ENCODE results near the gene CROCC2. TPM values are rescaled to one million over a fixed set of nuclear protein-coding genes. Genes with fewer than 3 reads are reported as not detected.

Gene CROCC2
- total and polyA plus RNA-seq, 2 of the 13 experiments (the other 11 are each of a cell fraction or from before 2014, with no cell fraction given) = not detected

DNA sequence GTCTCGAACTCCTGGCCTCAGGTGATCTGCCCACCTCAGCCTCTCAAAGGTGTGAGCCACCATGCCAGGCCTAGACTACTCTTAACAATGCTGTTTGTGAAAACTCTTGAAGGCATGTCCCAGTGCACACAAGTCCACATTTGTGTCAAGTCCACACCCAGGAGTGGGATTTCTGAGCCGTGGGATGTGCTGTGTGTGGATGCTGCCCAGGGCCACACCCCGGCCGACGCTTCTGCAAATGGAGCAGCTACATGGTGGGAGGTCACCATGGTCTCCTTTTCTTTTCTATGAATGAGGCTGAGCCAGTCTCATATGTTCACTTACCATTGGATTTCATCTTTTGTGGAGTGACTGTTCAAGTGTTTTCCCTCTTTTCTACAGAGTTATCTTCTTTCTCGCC, 108.1 kb downstream of the CROCC2 start:
- DNase-seq (ENCODE audit: low spot score) = no peak
- peaks cover 15% of the 10 kb centered on the region for H3K4me1 ChIP-seq (ENCODE audit: insufficient read depth, low read length)
- no peaks in the 10 kb centered on the region for H3K36me3 ChIP-seq (replicated peaks in 1 of 2; ENCODE audit: control insufficient read depth in 1 of 2, insufficient read depth in 2 of 2, low read length in 2 of 2)
- H3K79me2 ChIP-seq (ENCODE audit: insufficient read depth, low read length) = no peaks in the 10 kb centered on the region
- no TSS peak for BruUV-seq (replicated peaks)
- H3K4me2 ChIP-seq (ENCODE audit: low read depth, low read length) = no peak overlapping the region
- CTCF ChIA-PET (ENCODE audit: low intra/inter-chr PET ratio, low total read pairs) = no interaction called here
- H4K20me1 ChIP-seq (ENCODE audit: insufficient read depth, low read length) = no peaks in the 10 kb centered on the region
- no peak overlapping the region for H3K4me3 ChIP-seq (replicated peaks in 1 of 3; ENCODE audit: insufficient read depth in 1 of 3, low read depth in 2 of 3, low read length in 3 of 3)
- in situ Hi-C loops (cut with HindIII; ENCODE audit: extremely low pct_ligation_motif_present, low pct_unique_long_range_greater_than_20kb) = no loop called here
- no peak for ATAC-seq
- 74% methylated on average over 6 of the region's 6 CpGs for WGBS (ENCODE audit: low lambda C conversion rate)
- FAIRE-seq = no peak
- peaks cover 0 to 22% of the 10 kb centered on the region in 2 experiments; a peak in 2 of 5 replicates for H3K27me3 ChIP-seq (ENCODE audit: control insufficient read depth in 1 of 2, insufficient read depth in 2 of 2, low read length in 2 of 2)
- intact Hi-C loops (cut with micrococcal nuclease; ENCODE audit: unreplicated experiment) = loop anchor here (5.0 kb wide), 1 partner anchor 288 kb away; no protein-coding TSS in a partner anchor
- no peaks in the 10 kb centered on the region for H3K9me3 ChIP-seq (ENCODE audit: low read length)
- no peak overlapping the region for H3K27ac ChIP-seq (ENCODE audit: extremely low read length, insufficient read depth, low read length)
- no peak overlapping the region for H3K9ac ChIP-seq (ENCODE audit: insufficient read depth, low read depth, low read length)
- POLR2A ChIA-PET = no interaction called here
- H2AFZ ChIP-seq (ENCODE audit: low read length) = no peak overlapping the region
- TF ChIP-seq, protein P1, sequence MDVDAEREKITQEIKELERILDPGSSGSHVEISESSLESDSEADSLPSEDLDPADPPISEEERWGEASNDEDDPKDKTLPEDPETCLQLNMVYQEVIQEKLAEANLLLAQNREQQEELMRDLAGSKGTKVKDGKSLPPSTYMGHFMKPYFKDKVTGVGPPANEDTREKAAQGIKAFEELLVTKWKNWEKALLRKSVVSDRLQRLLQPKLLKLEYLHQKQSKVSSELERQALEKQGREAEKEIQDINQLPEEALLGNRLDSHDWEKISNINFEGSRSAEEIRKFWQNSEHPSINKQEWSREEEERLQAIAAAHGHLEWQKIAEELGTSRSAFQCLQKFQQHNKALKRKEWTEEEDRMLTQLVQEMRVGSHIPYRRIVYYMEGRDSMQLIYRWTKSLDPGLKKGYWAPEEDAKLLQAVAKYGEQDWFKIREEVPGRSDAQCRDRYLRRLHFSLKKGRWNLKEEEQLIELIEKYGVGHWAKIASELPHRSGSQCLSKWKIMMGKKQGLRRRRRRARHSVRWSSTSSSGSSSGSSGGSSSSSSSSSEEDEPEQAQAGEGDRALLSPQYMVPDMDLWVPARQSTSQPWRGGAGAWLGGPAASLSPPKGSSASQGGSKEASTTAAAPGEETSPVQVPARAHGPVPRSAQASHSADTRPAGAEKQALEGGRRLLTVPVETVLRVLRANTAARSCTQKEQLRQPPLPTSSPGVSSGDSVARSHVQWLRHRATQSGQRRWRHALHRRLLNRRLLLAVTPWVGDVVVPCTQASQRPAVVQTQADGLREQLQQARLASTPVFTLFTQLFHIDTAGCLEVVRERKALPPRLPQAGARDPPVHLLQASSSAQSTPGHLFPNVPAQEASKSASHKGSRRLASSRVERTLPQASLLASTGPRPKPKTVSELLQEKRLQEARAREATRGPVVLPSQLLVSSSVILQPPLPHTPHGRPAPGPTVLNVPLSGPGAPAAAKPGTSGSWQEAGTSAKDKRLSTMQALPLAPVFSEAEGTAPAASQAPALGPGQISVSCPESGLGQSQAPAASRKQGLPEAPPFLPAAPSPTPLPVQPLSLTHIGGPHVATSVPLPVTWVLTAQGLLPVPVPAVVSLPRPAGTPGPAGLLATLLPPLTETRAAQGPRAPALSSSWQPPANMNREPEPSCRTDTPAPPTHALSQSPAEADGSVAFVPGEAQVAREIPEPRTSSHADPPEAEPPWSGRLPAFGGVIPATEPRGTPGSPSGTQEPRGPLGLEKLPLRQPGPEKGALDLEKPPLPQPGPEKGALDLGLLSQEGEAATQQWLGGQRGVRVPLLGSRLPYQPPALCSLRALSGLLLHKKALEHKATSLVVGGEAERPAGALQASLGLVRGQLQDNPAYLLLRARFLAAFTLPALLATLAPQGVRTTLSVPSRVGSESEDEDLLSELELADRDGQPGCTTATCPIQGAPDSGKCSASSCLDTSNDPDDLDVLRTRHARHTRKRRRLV (CRISPR knock-in tag; IDR thresholded peaks at IDR 0.05) = no peak
- TF ChIP-seq HOXD1 (CRISPR knock-in tag; IDR thresholded peaks at IDR 0.05) = no peak

DNA sequence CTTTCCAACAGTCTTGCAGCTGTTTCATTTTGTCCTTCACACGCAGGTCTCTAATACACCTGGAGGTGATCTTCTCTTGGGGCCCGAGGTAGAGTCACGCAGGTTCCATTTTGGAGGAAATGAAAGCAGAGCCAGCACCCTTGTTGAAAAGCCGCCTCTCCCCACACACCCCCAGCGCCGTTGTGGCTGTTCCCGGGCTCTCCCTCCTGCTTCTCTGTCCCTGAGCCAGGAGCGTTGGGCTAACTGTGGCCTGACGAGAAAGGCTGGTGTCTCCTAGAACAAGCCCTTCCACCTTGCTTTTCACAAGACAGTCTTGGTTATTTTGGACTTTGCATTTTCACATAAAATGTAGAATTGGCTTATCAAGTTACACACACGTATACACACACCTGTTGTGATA, 108.6 kb downstream of the CROCC2 start:
- ChIA-PET CTCF (ENCODE audit: low intra/inter-chr PET ratio, low total read pairs) (no interaction called here), POLR2A (no interaction called here)
- no TSS peak for BruUV-seq (replicated peaks)
- H3K79me2 ChIP-seq (ENCODE audit: insufficient read depth, low read length) = no peaks in the 10 kb centered on the region
- no peak overlapping the region for H3K4me2 ChIP-seq (ENCODE audit: low read depth, low read length)
- H3K27me3 ChIP-seq (ENCODE audit: control insufficient read depth in 1 of 2, insufficient read depth in 2 of 2, low read length in 2 of 2) = peaks cover 0 to 16% of the 10 kb centered on the region in 2 experiments; a peak in 2 of 5 replicates
- H3K4me3 ChIP-seq (replicated peaks in 1 of 3; ENCODE audit: insufficient read depth in 1 of 3, low read depth in 2 of 3, low read length in 3 of 3) = no peak overlapping the region
- H2AFZ ChIP-seq (ENCODE audit: low read length) = no peak overlapping the region
- FAIRE-seq = no peak
- in situ Hi-C loops (cut with HindIII; ENCODE audit: extremely low pct_ligation_motif_present, low pct_unique_long_range_greater_than_20kb) = no loop called here
- H4K20me1 ChIP-seq (ENCODE audit: insufficient read depth, low read length) = no peaks in the 10 kb centered on the region
- WGBS (ENCODE audit: low lambda C conversion rate) = 74% methylated on average over 10 of the region's 10 CpGs
- H3K9me3 ChIP-seq (ENCODE audit: low read length) = no peaks in the 10 kb centered on the region
- H3K27ac ChIP-seq (ENCODE audit: extremely low read length, insufficient read depth, low read length) = no peak overlapping the region
- H3K4me1 ChIP-seq (ENCODE audit: insufficient read depth, low read length) = peaks cover 10% of the 10 kb centered on the region
- no peak for ATAC-seq
- no peak for DNase-seq (ENCODE audit: low spot score)
- TF ChIP-seq ZNF337 (CRISPR knock-in tag; IDR thresholded peaks at IDR 0.05; ENCODE audit: borderline replicate concordance, low read depth) (no peak), AGO2 (optimal IDR thresholded peaks at IDR 0.05; ENCODE audit: low read depth, low read length) (no peak)
- intact Hi-C loops (cut with micrococcal nuclease; ENCODE audit: unreplicated experiment) = loop anchor here (5.0 kb wide), 1 partner anchor 288 kb away; no protein-coding TSS in a partner anchor
- H3K36me3 ChIP-seq (replicated peaks in 1 of 2; ENCODE audit: control insufficient read depth in 1 of 2, insufficient read depth in 2 of 2, low read length in 2 of 2) = no peaks in the 10 kb centered on the region
- no peak overlapping the region for H3K9ac ChIP-seq (ENCODE audit: insufficient read depth, low read depth, low read length)

All from HepG2 (cell line).